GM18951 (cell line): ENCODE measurements around the gene NCOA7.
"Not testable (repeated sequence)": the region's sequence is repeated elsewhere in the genome, so short reads cannot be mapped to it uniquely, and the experiment has no call there.

Experiments used
- POLR2A ChIP-seq: IDR thresholded peaks from 4 replicates; pipeline ENCODE4 v1.6.1; 2011; ENCODE audit warnings: mild to moderate bottlenecking; ENCODE audit not compliant: insufficient read length, insufficient read depth; ENCODE audit errors: extremely low read depth
- in situ Hi-C: fragments of 300-500 bp; cut with MboI; formaldehyde crosslinking; loops from one replicate; pipeline ENCODE4 v1.12.0; 2022; ENCODE audit warnings: low sequenced_read_pairs, mixed read lengths, inconsistent platforms; ENCODE audit not compliant: unreplicated experiment

NCOA7 gene

GRCh38 chr6:125802943-125803377 is 12.2 kb downstream of the NCOA7 start:
- TF ChIP-seq POLR2A, result no peak
- in situ Hi-C loops, result no loop called here

GRCh38 chr6:125804264-125804663 is 13.5 kb downstream of the NCOA7 start:
- in situ Hi-C loops, result no loop called here
- TF ChIP-seq POLR2A, result no peak

GRCh38 chr6:125804866-125805425 is 14.2 kb downstream of the NCOA7 start:
- in situ Hi-C loops, result not testable (repeated sequence)

- in situ Hi-C loops, result no loop called here
Measured at GRCh38 chr6:125806813-125807212, 16.1 kb downstream of the NCOA7 start.

GRCh38 chr6:125807293-125807692 is 16.5 kb downstream of the NCOA7 start:
- in situ Hi-C loops, result no loop called here
- no peak for TF ChIP-seq POLR2A

More at GRCh38 chr6:125806813-125807212, 16.1 kb downstream of the NCOA7 start:
- no peak for TF ChIP-seq POLR2A

- in situ Hi-C loops, result no loop called here
- TF ChIP-seq POLR2A, result no peak
Measured at GRCh38 chr6:125808060-125808459, 17.3 kb downstream of the NCOA7 start.

GRCh38 chr6:125808591-125808990 is 17.8 kb downstream of the NCOA7 start:
- in situ Hi-C loops, result no loop called here
- TF ChIP-seq POLR2A, result no peak

GRCh38 chr6:125809570-125810170 is 18.9 kb downstream of the NCOA7 start:
- TF ChIP-seq POLR2A, result no peak
- in situ Hi-C loops, result no loop called here

GRCh38 chr6:125810445-125810844 is 19.7 kb downstream of the NCOA7 start:
- in situ Hi-C loops, result no loop called here
- no peak for TF ChIP-seq POLR2A

GRCh38 chr6:125811259-125811658 is 20.5 kb downstream of the NCOA7 start:
- TF ChIP-seq POLR2A, result no peak
- in situ Hi-C loops, result no loop called here

GRCh38 chr6:125812394-125813292 is 21.9 kb downstream of the NCOA7 start:
- in situ Hi-C loops, result no loop called here
- TF ChIP-seq POLR2A, result no peak

GRCh38 chr6:125814481-125814880 is 23.7 kb downstream of the NCOA7 start:
- TF ChIP-seq POLR2A, result no peak
- in situ Hi-C loops, result no loop called here

- in situ Hi-C loops, result no loop called here
- no peak for TF ChIP-seq POLR2A
Measured at GRCh38 chr6:125815080-125815910, 24.5 kb downstream of the NCOA7 start.

GRCh38 chr6:125816828-125817280 is 26.1 kb downstream of the NCOA7 start:
- in situ Hi-C loops, result no loop called here
- no peak for TF ChIP-seq POLR2A
